ENCODE data around the gene UNC119B. TPM values are rescaled to one million over a fixed set of nuclear protein-coding genes. Genes with fewer than 3 reads are reported as not detected.
"Not testable (repeated sequence)": the region's sequence is repeated elsewhere in the genome, so short reads cannot be mapped to it uniquely, and the experiment has no call there.

Gene UNC119B
- total RNA-seq, 1 donor from 2014 or later = 20.4 TPM

DNA sequence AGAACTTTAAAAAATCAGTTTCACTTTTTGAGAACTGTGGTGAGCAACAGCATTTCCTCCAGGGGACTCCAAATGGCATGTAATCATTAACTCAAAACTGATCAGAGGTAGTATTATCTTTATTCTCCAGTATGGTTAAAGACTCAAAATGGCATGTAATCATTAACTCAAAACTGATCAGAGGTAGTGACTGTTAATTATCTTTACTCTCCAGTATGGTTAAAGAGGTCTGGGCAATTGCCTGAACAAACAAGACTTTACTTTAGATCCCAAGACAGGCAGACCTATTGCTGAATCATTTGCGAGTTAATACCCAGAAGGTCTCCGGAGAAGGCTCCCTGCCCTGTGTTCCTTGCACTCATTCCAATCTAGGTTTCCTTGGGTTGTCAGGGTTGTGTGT, 8.8 kb downstream of the UNC119B start:
- no peak for DNase-seq (ENCODE audit: low spot score)

DNA sequence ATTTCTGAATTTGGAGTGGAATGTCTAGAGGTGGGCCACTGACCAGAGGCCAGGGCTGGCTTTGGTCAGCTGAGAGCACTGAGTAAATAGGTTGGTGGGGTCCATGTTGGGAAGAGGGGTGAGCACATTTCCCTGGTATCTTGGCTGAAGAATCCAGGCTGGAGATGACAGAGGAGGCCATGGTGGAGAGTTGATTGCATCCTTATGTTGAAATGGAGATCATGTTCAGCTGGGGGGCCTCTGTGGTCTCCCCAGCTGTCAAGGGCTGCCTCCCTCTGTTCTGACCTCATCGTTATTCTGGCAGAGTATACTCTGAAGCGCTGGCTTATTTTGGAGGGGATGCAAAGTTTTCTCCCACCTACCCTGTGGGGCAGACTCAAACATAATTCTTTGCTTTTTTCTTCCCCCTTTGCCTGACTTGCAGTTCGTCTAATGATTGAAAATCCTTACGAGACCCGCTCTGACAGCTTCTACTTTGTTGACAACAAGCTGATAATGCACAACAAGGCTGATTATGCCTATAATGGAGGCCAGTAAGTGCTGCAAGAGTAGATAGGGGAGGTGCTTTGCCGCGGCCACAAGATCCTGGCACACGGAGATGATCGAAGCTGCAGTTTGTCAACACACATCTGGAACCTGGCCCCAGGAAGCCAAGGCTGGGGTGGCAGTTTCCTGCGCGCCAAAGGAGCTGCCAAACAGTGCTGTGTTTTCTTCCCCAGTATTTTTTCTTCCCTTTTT, 9.4 kb downstream of the UNC119B start:
- DNase-seq (ENCODE audit: low spot score) = no peak

DNA sequence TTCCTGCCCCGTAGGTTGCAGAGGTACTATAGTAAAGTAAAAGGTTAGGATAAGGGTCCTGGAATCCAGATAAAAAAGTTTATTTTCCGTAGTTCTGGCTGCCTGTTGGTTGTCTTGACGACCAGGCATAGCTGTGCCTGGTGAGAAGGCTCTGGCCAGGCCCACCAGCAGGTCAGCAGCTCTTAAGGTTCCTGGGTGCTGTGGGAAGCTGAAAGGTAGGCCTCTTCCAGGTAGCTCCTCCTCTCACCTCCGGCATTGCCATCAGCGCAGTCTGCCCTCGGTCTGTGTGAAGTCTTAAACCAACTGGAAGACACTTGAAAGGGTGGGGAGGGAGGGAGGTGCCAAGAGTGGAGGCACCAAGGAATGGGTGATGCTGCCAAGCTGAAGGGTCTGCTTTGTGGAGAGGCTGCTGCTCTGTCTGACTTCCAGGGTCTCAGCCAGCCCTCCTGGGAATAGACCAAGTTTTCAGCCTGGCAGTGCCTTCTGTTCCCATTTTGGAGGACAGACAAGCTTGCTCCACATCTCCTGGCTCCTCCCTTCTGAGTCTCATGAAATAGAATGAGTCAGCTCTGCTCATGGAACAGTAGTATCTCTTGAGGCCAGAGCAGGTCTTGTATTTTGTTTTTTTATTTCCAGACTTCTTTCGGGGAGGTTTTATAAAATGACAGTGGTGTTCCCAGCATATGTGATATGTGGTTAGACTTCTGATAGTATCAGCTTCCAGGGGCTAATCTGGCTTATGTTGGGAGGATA, 10.2 kb downstream of the UNC119B start:
- no peak for DNase-seq (ENCODE audit: low spot score)

DNA sequence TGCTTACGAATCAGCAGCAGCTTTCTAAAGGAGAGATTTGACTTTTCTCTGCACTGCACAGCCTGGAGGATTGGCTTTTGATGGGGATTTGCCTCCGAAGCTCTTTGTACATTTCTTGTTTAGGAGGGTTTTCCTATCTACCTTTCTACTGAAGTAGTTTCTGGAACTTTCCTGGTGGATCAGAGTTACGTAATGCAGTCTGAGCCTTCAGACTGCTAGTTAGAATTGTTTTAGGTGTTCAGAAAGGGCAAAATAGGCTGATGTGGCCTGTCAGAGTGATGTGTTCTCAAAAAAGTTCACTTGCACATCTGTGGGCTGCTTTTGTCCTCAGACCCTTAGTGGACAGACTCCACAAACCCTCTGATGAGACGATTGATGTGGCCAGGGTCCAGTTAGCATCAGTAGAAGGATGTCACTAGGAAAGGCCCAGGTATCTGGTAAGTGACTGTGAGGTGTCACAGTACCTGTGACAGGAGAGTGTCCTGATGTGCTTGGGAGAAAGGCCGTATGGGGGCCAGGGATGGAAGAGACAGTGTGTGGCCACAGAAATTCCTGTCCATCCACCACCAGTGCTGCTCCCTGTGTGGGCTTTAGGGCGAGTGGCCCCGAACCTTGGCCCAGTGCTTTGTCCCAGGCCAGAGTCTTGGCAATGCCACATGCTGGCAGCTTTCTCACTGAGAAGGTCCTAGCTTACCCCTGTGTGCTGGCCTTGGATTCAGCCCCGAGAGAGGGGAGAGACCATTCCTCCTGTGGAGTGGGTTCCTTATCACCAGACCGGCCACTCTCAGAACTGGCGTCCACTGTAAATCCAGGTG, 10.9 kb downstream of the UNC119B start:
- DNase-seq (ENCODE audit: low spot score) = no peak

DNA sequence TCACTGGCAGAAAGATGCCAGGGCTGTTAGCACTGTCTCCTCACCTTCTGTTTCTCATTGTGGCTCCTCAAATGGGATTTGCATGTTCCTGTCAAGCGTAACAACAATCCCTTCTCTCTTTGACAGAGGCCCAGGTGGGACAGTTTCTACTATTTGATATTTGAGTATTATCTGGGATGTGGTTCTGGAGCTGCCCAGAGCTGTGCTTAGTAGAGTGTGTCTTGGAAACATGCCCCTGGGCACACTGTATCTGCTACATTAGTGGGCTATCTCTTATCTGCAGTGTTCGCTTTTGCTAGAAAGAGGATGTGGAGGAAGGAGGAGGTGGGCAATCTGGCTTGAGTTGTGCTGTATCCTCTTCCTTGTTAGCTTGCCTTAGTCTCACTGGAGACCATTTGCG, 11.6 kb downstream of the UNC119B start:
- no peak for DNase-seq (ENCODE audit: low spot score)

DNA sequence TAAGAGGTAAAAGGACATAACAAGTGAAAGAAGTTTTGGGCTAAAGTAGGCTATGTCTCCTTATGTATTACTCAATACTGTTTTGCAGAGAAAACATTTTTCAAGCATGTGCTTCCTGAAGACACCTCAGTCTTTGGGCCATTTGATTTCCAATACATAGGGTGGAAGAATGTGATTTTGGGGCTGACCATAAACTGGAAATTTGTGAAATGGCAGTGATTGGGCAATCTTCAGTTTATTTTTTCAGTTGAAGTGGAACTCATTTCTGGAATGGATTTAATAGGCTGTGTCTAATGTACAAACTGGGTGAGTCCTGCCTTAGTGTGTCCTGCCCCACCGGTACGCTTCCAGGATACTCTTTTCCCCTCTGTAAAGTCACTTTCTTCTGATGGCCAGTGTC, 12.5 kb downstream of the UNC119B start:
- no peak for DNase-seq (ENCODE audit: low spot score)

DNA sequence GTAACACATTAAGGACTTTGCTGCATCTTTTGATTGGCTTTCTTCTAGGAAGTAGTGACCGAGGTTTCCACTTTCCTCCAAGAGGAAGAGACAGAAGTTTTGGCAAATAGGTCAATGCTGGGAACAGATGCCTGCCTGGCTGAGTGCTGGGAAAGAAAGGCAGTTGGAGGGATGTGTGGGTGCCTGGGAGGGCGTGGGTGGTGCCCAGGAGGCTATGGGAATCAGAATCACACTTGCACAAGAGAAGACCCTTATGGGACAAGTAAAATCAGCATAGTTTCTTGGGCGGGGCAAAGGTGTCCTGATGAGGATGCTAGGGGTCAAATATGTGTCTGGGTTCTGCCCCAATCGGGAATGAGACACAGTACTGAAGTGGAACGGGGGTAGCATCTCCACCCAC, 14.5 kb downstream of the UNC119B start:
- no peak for DNase-seq (ENCODE audit: low spot score)

DNA sequence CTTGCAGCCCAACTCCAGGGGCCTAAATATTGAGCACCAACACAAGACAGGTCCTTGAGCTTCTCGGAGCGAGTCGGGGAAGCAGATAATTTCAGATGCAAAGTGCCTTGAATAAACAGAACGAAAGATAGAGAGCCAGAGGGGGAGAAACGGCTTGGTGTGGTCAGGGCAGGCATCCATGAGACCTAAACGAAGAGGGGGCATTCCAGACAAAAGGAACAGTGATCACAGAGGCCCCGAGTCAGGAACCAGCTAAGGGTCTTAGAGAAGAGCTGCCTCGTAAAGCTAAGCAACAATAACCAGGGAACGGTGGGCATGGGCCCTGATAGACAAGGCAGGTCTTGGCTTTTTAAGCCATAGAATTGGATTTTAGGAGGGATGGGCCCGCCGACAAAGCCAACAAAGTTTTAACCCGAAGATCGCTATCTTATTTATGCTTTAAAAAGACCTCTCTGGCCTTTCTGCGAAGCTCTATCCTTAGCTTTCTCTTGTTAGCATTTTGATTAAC, 14.9 kb downstream of the UNC119B start:
- no peak for DNase-seq (ENCODE audit: low spot score)

DNA sequence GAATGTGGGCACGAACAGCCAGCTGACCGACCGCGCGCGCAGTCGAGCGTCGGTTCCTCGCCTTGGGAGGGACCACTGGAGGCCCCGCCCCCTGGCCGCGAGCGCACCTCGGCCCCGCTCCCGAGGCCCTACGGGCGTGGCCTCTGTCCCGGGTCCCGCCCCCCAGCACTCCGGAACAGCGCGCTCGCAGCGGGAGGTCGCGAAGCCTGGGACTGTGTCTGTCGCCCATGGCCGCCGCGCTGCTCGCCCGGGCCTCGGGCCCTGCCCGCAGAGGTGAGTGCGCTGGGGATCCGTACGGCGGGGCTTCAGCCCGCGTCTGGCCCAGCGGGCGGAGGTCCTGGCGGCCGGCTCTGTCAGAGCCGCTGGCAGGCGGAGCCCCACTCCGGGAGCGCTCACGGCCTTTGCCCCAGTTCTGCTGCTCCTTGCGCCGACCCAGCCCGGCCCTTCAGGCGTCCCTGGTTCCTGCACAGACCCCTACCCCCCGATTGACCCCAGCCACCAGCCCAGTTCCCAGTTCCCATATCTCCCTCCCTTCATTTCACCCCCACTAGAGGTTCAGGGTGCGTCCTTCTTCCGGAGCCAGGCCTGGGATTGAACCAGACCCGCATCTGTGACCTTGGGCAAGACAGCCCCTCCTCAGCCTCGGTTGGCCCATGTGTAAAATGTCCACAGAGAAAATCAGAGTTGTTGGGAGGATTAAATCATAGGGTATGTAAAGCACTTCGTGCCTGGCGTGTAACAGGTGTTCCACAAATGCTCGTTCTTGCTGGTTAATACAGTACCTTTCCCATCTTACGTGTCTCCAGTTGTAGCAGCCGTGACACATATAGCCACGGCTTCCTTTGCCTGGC, 15.6 kb downstream of the UNC119B start, which contains the start of gene ACADS:
Gene ACADS (plus strand): TSS at position 168 of the 851 bp plus-strand sequence. CDS start 60 bp downstream, at position 228.
- peak; percentile 97 for DNase-seq (ENCODE audit: low spot score)

DNA sequence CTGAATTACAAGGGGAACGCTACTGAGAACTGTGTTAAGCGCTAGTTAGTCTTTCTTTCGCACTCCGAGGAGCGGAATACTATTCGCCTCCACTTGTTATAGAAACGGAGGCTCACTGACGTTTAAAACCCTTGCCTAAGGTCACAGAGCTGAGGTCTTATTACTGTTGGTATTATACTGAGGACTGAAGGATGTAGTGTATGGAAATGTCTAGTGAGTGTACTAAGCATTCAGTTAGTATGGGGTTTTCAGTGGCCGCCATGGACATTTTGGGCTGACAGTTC, 16.2 kb downstream of the UNC119B start:
- no peak for DNase-seq (ENCODE audit: low spot score)

DNA sequence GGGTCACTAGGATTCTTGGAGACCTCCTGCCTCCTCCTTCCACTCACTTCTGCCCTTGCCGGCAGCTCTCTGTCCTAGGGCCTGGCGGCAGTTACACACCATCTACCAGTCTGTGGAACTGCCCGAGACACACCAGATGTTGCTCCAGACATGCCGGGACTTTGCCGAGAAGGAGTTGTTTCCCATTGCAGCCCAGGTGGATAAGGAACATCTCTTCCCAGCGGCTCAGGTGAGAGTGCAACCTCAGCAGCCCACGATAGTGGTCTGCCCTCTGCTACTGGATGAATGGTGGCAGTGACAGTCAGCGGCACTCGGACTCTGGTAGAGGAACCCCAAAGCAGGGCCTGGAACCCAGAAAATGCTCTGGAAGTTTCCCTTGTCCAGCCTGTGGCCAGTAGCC, 16.7 kb downstream of the UNC119B start:
- no peak for DNase-seq (ENCODE audit: low spot score)

DNA sequence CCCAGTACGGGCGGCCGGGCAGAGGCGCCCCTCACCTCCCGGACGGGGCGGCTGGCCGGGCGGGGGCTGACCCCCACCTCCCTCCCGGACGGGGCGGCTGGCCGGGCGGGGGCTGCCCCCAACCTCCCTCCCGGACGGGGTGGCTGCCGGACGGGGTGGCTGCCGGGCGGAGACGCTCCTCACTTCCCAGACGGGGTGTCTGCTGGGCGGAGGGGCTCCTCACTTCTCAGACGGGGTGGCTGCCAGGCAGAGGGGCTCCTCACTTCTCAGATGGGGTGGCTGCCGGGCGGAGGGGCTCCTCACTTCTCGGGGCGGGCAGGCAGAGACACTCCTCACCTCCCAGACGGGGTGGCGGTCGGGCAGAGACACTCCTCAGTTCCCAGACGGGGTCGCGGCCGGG, 21.9 kb downstream of the UNC119B start:
- DNase-seq (ENCODE audit: low spot score) = not testable (repeated sequence)

DNA sequence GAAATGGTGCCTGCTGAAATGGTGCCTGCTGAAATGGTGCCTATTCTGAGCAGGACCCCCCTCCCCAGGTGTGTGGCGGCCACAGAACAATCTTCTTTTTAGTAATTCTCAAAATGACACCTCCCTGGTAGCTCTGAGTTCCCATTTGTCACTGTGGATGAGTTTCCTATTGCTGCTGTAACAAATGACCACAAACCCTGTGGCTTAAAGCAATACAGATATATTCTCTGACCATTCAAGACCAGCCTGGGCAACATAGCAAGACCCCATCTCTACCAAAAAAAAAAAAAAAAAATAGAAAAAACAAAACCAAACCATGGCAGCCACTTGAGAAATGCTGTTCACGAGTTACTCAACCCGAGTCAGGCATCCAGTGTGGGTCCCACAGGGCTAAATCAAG, 23.3 kb downstream of the UNC119B start:
- DNase-seq (ENCODE audit: low spot score) = no peak

DNA sequence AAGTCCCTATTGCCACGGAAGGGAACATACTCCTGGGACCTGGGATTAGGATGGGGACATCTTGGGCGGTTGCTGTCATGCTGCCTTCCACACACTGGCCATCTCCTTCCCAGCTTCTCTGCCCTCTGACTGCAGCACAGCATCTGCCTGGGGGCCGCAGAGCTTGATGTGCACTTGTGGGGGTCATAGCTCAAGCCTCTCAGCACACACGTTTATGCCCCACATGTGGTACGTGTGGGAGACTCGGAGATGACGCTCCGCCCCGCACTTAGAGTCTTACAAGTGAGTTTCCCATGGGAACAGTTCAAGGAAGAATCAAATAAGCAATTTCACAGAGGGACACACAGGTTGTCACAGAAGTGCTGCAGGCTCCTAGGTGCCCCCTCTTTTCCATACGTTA, 24.0 kb downstream of the UNC119B start:
- no peak for DNase-seq (ENCODE audit: low spot score)

DNA sequence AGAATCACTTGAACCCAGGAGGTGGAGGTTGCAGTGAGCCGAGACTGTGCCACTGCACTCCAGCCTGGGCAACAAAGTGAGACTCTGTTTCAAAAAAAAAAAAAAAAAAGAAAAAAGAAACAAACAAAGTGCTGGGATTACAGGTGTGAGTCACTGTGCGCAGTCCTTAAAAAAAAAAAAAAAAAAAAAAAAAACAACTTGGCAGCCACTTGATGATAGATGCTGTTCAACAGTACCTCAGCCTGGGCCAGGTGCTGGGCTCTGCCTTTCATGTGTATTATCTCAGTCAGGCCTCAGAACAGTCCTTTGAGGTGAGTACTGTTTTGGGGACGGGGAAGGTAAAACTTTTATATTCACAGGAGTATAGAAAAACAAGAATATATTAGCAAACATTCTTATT, 24.9 kb downstream of the UNC119B start:
- no peak for DNase-seq (ENCODE audit: low spot score)

DNA sequence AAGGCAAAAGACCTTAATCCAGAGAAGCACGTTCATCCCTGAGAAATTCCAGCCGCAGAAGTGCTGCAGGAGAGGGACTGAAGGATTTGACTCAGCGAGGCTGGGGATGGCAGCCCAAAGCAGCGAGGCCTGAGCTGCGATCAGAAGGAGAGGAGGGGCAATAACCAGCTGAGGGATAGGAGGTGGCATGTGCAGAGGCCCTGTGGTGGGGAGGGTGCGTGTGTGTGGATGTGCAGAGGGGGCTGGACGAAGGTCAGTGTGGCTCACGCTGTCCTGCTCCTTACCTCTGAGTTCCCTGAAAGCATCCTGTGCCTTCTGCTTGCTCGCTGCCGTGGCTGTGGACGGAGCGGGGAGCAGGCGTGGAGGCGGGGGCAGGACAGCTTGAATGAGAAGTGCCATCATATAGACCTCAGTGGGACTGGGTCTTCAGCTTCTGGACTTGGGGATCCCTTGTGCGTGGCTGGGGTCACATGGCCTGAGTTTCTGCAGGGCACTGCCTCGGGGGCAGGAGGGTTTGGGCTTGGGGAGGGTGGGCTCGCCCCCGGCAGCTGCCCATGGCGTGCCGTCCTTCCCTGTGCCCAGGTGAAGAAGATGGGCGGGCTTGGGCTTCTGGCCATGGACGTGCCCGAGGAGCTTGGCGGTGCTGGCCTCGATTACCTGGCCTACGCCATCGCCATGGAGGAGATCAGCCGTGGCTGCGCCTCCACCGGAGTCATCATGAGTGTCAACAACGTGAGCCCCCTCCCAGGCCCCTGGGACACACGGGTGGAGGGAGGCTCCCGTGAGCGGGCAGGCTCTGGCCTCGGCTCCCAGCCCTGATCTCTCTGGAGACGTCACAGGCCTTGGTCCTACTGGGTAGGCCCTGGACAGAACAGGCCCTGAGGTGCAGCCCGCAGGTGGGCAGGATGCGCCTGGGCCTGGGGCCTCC, 26.4 kb downstream of the UNC119B start:
- no peak for DNase-seq (ENCODE audit: low spot score)

DNA sequence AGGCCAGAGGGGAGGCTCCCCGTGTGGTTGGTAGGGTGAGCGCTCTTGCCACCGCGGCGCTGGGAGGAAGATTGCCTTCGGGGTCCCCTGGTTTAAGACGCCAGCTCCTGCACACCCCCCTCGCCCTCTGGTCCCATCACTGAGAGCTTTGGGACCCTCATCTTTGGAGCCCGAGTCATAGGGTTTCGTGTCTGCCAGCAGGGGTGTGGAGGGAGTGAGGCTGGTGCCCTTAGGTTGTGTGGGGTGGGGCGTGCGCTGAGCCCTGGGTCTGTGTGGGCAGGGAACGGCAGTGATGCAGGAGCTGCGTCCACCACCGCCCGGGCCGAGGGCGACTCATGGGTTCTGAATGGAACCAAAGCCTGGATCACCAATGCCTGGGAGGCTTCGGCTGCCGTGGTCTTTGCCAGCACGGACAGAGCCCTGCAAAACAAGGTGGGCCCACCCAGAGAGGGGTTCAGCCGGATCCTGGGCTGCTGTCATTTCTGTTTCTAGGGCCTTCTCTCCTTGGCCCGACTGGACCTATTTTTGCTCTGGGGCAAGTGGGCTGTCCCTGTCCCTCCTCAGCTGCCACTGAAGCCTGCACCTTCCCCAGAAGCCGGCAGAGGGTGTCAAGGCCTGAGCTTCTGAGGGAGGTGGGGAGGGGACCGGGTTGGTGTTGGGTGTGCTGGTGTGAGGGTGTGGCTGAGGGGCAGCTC, 27.4 kb downstream of the UNC119B start:
- DNase-seq (ENCODE audit: low spot score) = no peak

DNA sequence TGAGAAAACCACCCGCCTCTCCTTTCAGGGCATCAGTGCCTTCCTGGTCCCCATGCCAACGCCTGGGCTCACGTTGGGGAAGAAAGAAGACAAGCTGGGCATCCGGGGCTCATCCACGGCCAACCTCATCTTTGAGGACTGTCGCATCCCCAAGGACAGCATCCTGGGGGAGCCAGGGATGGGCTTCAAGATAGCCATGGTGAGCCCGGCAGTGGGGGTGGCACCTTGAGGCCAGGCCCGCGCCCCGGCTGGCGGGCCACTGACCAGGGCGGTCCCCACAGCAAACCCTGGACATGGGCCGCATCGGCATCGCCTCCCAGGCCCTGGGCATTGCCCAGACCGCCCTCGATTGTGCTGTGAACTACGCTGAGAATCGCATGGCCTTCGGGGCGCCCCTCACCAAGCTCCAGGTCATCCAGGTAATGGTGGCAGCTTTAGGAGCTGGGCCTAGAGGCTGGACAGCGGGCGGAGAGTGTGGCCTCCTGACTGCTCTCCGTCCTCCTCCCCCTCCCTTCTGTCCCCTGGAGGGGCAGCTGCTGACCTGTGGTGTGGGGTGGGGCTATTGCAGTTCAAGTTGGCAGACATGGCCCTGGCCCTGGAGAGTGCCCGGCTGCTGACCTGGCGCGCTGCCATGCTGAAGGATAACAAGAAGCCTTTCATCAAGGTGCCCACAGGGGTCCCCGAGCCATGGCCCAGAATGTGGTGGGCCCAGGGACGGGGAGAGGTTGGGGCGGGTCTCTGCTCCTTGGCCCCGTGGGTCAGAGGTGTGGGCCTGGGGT, 28.2 kb downstream of the UNC119B start:
- no peak for DNase-seq (ENCODE audit: low spot score)

Measured in mesenteric fat pad (tissue), 1 donor.